Stimulated activated CD4-positive, alpha-beta T cell treated with anti-CD3 and anti-CD28 coated beads, Interleukin-4, amount 100 ng/mL, for 1 hour (primary cell): ENCODE results near the gene PRUNE2.

Experiments used
- DNase-seq: peaks from one replicate; pipeline ENCODE4 v3.0.0-alpha.2; 2020

PRUNE2 gene

GRCh38 chr9:76730801-76731200, 175.1 kb downstream of the PRUNE2 start:
- no peak for DNase-seq

- no peak for DNase-seq
Observed at GRCh38 chr9:76729980-76730737, 175.8 kb downstream of the PRUNE2 start.

- no peak for DNase-seq
Observed at GRCh38 chr9:76729116-76729515, 176.8 kb downstream of the PRUNE2 start.

- DNase-seq: no peak
Observed at GRCh38 chr9:76725885-76726284, 180.0 kb downstream of the PRUNE2 start.

- DNase-seq: no peak
Observed at GRCh38 chr9:76725011-76725546, 180.8 kb downstream of the PRUNE2 start.

GRCh38 chr9:76720245-76720644, 185.7 kb downstream of the PRUNE2 start:
- DNase-seq: no peak

- no peak for DNase-seq
Observed at GRCh38 chr9:76718166-76718565, 187.7 kb downstream of the PRUNE2 start.

- DNase-seq: no peak
Observed at GRCh38 chr9:76717613-76718012, 188.3 kb downstream of the PRUNE2 start.

- DNase-seq: no peak
Observed at GRCh38 chr9:76717176-76717575, 188.7 kb downstream of the PRUNE2 start.

- DNase-seq: no peak
Observed at GRCh38 chr9:76716085-76716672, 189.7 kb downstream of the PRUNE2 start.

GRCh38 chr9:76713381-76713780, 192.5 kb downstream of the PRUNE2 start:
- DNase-seq: no peak

GRCh38 chr9:76709020-76709419, 196.9 kb downstream of the PRUNE2 start:
- no peak for DNase-seq

GRCh38 chr9:76707510-76707909, 198.4 kb downstream of the PRUNE2 start:
- no peak for DNase-seq

- no peak for DNase-seq
Observed at GRCh38 chr9:76704593-76705204, 201.2 kb downstream of the PRUNE2 start.

GRCh38 chr9:76703270-76703669, 202.6 kb downstream of the PRUNE2 start:
- DNase-seq: no peak

GRCh38 chr9:76701441-76702039, 204.4 kb downstream of the PRUNE2 start:
- no peak for DNase-seq

- DNase-seq: no peak
Observed at GRCh38 chr9:76700916-76701315, 205.0 kb downstream of the PRUNE2 start.

GRCh38 chr9:76699971-76700370, 205.9 kb downstream of the PRUNE2 start:
- DNase-seq: no peak

GRCh38 chr9:76697554-76697953, 208.4 kb downstream of the PRUNE2 start:
- no peak for DNase-seq

GRCh38 chr9:76697081-76697480, 208.8 kb downstream of the PRUNE2 start:
- DNase-seq: no peak

- no peak for DNase-seq
Observed at GRCh38 chr9:76693912-76694311, 212.0 kb downstream of the PRUNE2 start.

GRCh38 chr9:76692458-76693129, 213.3 kb downstream of the PRUNE2 start:
- DNase-seq: no peak
